Glutamatergic neuron (in vitro differentiated cells): ENCODE results near the gene ADAM23. TPM values are rescaled to one million over a fixed set of nuclear protein-coding genes. Genes with fewer than 3 reads are reported as not detected.

ENCODE experiments used
- DNase-seq: peaks from one replicate; pipeline ENCODE4 v3.0.0; 2022
- H3K27ac Mint-ChIP-seq: one replicate; pipeline ENCODE4 v1.8.0; 2020; ENCODE audit warnings: mild to moderate bottlenecking, mixed read lengths, inconsistent platforms; ENCODE audit not compliant: unreplicated experiment
- H3K27me3 Mint-ChIP-seq: one replicate; pipeline ENCODE4 v1.8.0; 2020; ENCODE audit warnings: mild to moderate bottlenecking, moderate library complexity, mixed read lengths, inconsistent platforms; ENCODE audit not compliant: unreplicated experiment
- H3K36me3 Mint-ChIP-seq: one replicate; pipeline ENCODE4 v1.8.0; 2020; ENCODE audit warnings: mild to moderate bottlenecking, mixed read lengths, inconsistent platforms; ENCODE audit not compliant: unreplicated experiment
- H3K4me1 Mint-ChIP-seq: one replicate; pipeline ENCODE4 v1.8.0; 2020; ENCODE audit warnings: mild to moderate bottlenecking, low read depth, mixed read lengths, inconsistent platforms; ENCODE audit not compliant: unreplicated experiment
- H3K4me3 Mint-ChIP-seq: one replicate; pipeline ENCODE4 v1.8.0; 2020; ENCODE audit warnings: mild to moderate bottlenecking, mixed read lengths, inconsistent platforms; ENCODE audit not compliant: unreplicated experiment
- H3K9me3 Mint-ChIP-seq: one replicate; pipeline ENCODE4 v1.8.0; 2020; ENCODE audit warnings: mild to moderate bottlenecking, moderate library complexity, mixed read lengths, inconsistent platforms; ENCODE audit not compliant: unreplicated experiment
- total RNA-seq: library from RNA; stranded (reverse); fragmentation: NEBNext Ultra II Directional; extraction: Animal tissue kit (Norgen Biotek cat#: 25700); gene quantifications from one replicate; pipeline ENCODE4 v1.2.1, GENCODE V29; 2021; ENCODE audit not compliant: unreplicated experiment
- TF ChIP-seq, protein P1 (sequence below): fragments of 200-600 bp; sonication (generic); IDR thresholded peaks from one replicate; pipeline ENCODE4 v1.5.0; 2021; ENCODE audit not compliant: partially characterized antibody, unreplicated experiment

ADAM23 gene
- total RNA-seq, 1 donor from 2014 or later: 16.4 TPM

DNA sequence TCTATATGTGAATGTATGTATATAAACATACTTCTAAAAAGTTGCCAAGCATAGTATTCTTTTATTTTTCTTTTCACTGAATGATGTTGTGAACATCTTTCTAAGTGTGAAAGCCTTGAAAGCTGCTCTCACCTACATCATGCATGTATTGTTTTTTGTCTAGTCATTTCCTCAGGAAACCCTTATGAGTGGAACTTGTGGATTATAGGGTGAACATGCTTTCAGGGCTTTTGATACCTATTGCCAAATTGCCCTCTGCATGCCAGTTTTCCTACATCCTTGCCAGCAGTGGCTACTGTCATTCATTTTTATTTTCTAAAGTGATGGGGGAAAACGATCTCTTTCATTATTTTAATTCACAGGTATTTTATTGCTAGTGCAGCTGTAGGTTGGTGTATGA, 78.3 kb downstream of the ADAM23 start:
- TF ChIP-seq, protein P1, sequence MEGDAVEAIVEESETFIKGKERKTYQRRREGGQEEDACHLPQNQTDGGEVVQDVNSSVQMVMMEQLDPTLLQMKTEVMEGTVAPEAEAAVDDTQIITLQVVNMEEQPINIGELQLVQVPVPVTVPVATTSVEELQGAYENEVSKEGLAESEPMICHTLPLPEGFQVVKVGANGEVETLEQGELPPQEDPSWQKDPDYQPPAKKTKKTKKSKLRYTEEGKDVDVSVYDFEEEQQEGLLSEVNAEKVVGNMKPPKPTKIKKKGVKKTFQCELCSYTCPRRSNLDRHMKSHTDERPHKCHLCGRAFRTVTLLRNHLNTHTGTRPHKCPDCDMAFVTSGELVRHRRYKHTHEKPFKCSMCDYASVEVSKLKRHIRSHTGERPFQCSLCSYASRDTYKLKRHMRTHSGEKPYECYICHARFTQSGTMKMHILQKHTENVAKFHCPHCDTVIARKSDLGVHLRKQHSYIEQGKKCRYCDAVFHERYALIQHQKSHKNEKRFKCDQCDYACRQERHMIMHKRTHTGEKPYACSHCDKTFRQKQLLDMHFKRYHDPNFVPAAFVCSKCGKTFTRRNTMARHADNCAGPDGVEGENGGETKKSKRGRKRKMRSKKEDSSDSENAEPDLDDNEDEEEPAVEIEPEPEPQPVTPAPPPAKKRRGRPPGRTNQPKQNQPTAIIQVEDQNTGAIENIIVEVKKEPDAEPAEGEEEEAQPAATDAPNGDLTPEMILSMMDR: no peak
- Mint-ChIP-seq H3K4me3 (no peak overlapping the region), H3K27me3 (no peaks in the 10 kb centered on the region), H3K36me3 (no peaks in the 10 kb centered on the region), H3K27ac (no peak overlapping the region), H3K4me1 (peaks cover 9% of the 10 kb centered on the region), H3K9me3 (peaks cover 1% of the 10 kb centered on the region)
- DNase-seq: no peak

DNA sequence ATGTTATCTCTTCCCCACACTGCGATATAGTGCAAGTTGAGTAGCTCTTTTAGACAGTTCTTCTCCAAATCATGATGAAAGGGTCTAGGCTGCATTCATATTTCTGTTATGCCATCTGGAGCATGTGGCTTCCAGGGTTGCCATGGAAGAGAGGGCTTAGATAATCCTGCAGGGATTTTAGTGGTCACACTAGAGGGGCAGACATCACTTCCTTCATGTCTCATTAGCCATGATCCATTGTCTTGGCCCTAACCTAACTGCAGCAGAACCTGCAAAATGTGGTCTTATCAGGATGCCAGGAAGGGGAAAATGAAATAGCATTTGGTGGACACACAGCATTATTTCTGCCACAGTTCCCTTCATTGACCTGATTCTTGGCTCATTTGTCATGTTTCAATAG, 83.1 kb downstream of the ADAM23 start:
- TF ChIP-seq, protein P1: no peak
- Mint-ChIP-seq H3K36me3 (no peaks in the 10 kb centered on the region), H3K27me3 (no peaks in the 10 kb centered on the region), H3K4me3 (no peak overlapping the region), H3K9me3 (no peaks in the 10 kb centered on the region), H3K27ac (no peak overlapping the region), H3K4me1 (peaks cover 2% of the 10 kb centered on the region)
- DNase-seq: no peak

DNA sequence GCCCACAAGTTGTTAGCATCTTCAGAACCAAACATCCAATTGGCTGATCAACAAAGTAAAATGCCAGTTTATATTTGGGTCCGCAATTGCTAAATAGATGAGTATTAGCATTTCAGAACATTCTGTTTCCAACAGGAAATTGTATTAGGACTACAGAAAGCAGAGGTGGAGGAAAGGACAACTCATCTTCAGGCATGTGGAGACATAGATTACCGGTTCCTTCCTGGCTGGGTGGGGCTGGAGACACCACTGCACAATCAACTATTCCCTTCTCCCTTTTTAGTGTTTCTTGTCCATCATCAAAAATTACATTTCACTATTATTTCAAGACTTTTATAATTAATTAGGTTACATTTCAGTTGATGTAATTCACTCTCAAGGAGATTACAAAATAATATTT, 83.8 kb downstream of the ADAM23 start:
- DNase-seq: no peak
- TF ChIP-seq, protein P1: no peak
- H3K27me3 Mint-ChIP-seq: no peaks in the 10 kb centered on the region
- H3K9me3 Mint-ChIP-seq: no peaks in the 10 kb centered on the region
- no peak overlapping the region for H3K27ac Mint-ChIP-seq
- no peak overlapping the region for H3K4me3 Mint-ChIP-seq
- H3K4me1 Mint-ChIP-seq: peaks cover 2% of the 10 kb centered on the region
- H3K36me3 Mint-ChIP-seq: no peaks in the 10 kb centered on the region

DNA sequence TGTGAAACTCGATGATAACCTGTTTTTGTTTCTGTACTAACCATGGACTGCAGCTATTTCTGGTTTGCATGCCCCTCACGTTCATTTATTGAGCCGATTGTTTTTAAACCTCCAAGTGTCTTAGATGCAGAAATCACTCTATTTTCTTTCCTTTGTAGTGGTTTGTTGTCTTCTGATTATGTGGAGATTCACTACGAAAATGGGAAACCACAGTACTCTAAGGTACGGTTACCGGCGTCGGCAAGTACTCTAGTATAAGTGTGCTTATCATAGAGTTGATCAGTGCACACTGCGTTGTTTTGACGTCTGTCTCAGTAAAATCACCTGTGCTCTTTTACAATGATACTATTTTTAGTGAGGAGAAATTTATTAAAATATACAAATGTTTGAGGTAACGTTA, 87.4 kb downstream of the ADAM23 start:
- DNase-seq: no peak
- Mint-ChIP-seq H3K4me3 (no peak overlapping the region), H3K27ac (no peak overlapping the region), H3K36me3 (no peaks in the 10 kb centered on the region), H3K9me3 (no peaks in the 10 kb centered on the region), H3K4me1 (peaks cover 2% of the 10 kb centered on the region), H3K27me3 (no peaks in the 10 kb centered on the region)
- TF ChIP-seq, protein P1: no peak

DNA sequence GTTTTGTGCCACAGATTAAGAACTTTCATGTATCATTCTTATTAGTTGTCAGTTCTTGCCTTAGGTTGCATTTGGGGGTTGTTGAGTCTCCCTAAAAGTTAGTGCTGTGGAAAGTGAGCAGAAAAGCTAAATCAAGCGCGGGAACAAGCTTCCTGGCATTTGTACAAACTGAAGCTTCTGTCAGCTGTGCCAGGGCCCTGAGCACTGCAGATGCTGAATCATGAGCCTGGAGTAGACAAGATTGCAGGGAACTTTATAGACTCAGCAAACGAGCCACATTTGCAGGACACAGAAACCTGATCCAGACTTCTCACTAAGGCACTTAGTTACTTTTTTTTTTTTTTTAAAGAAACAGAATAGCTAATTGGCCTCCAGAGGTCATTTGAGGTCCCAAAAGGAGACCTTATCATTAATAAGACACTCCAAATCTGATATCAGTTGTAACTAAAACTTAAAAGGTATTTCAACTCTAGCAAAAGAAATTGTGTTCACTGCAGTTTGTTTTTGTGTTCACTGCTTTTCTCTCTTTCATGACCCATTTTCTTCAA, 88.7 kb downstream of the ADAM23 start:
- no peak for DNase-seq
- Mint-ChIP-seq H3K4me3 (no peak overlapping the region), H3K27ac (no peak overlapping the region), H3K9me3 (no peaks in the 10 kb centered on the region), H3K27me3 (no peaks in the 10 kb centered on the region), H3K36me3 (no peaks in the 10 kb centered on the region), H3K4me1 (peaks cover 2% of the 10 kb centered on the region)
- TF ChIP-seq, protein P1: no peak
